Cardiac muscle cell (in vitro differentiated cells and primary cell): ENCODE measurements around the gene AVPR2. TPM values are rescaled to one million over a fixed set of nuclear protein-coding genes. Genes with fewer than 3 reads are reported as not detected.

Experiments
- DNase-seq, 2 donors: peaks; one replicate each; pipeline versions ENCODE4 v3.0.0 to v3.0.0-alpha.2; 2010 to 2017; ENCODE audit warnings: low read depth in 1 of 2, low spot score in 1 of 2
- H3K27ac ChIP-seq: fragments of 200-600 bp; sonication (generic); 2 replicates; pipeline ENCODE4 v1.5.1; 2016
- H3K27me3 ChIP-seq: fragments of 200-600 bp; sonication (generic); 2 replicates; pipeline ENCODE4 v1.6.0; 2016; ENCODE audit warnings: control low read depth
- H3K36me3 ChIP-seq: fragments of 200-600 bp; sonication (generic); 2 replicates; pipeline ENCODE4 v1.5.1; 2016; ENCODE audit warnings: control low read depth
- H3K4me1 ChIP-seq: fragments of 200-600 bp; sonication (generic); 2 replicates; pipeline ENCODE4 v1.8.1; 2017; ENCODE audit warnings: low read depth, mild to moderate bottlenecking, mixed run types
- H3K4me3 ChIP-seq: fragments of 200-600 bp; sonication (generic); 2 replicates; pipeline ENCODE4 v1.5.1; 2016; ENCODE audit warnings: mild to moderate bottlenecking
- H3K9me3 ChIP-seq: fragments of 200-600 bp; sonication (generic); 2 replicates; pipeline ENCODE4 v1.5.1; 2017; ENCODE audit warnings: low read depth, mild to moderate bottlenecking, control low read depth
- polyA plus RNA-seq: library from polyadenylated mRNA; unstranded; fragments of >200 nt; fragmentation: Nextera tagmentation; extraction: Ambion mirVana; gene quantifications from 2 replicates; pipeline ENCODE4 v1.2.1, GENCODE V29; 2016
- total RNA-seq: library from RNA; depleted of rRNA; stranded (reverse); fragments of >200 nt; gene quantifications from 2 replicates; pipeline ENCODE4 v1.2.3, GENCODE V29; 2016
- TF ChIP-seq, protein P1 (sequence below): IDR thresholded peaks from 2 replicates; pipeline ENCODE4 v1.5.1; 2012; ENCODE audit warnings: low read depth, mild to moderate bottlenecking, low read length

AVPR2 gene
- total and polyA plus RNA-seq, 2 experiments from 2014 or later, result 0.11 TPM; not detected in 1

DNA sequence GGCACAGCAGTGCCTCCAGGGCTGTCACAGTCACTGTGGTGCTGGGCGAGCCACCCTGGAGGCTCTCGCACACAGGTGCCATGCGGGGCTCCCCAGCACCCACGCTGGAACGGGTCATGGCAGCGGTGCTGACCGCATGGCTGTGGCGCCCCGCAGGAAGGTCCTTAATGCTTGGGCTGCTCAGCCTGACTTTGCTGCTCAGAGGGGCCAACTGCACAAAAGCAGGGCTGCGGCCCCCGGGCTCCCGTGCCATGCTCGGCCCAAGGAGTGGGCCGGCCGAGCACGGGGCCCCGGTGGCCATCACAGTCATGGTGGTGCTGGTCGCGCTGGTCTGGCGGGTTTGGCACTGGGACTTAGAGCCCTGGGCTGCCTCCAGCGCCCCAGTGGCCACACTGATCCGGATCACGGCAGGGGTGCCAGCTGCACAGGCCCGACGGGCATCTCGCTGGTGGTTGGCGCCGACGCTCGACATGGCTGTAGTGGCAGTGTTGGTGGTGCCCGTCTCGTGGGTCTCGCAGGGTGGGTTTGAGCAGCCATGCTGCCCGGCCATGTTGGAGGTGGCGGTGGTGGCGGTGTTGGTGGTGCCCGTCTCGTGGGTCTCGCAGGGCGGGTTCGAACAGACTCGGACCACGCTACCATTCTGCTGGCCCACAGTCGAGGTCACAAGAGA is 50.2 kb downstream of the AVPR2 start:
- no peak for DNase-seq
- Histone ChIP-seq H3K27me3 (no peaks in the 10 kb centered on the region), H3K36me3 (peaks cover 3% of the 10 kb centered on the region), H3K4me3 (no peak overlapping the region), H3K9me3 (no peaks in the 10 kb centered on the region), H3K27ac (no peak overlapping the region), H3K4me1 (no peaks in the 10 kb centered on the region)
- TF ChIP-seq, protein P1, sequence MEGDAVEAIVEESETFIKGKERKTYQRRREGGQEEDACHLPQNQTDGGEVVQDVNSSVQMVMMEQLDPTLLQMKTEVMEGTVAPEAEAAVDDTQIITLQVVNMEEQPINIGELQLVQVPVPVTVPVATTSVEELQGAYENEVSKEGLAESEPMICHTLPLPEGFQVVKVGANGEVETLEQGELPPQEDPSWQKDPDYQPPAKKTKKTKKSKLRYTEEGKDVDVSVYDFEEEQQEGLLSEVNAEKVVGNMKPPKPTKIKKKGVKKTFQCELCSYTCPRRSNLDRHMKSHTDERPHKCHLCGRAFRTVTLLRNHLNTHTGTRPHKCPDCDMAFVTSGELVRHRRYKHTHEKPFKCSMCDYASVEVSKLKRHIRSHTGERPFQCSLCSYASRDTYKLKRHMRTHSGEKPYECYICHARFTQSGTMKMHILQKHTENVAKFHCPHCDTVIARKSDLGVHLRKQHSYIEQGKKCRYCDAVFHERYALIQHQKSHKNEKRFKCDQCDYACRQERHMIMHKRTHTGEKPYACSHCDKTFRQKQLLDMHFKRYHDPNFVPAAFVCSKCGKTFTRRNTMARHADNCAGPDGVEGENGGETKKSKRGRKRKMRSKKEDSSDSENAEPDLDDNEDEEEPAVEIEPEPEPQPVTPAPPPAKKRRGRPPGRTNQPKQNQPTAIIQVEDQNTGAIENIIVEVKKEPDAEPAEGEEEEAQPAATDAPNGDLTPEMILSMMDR, result no peak

DNA sequence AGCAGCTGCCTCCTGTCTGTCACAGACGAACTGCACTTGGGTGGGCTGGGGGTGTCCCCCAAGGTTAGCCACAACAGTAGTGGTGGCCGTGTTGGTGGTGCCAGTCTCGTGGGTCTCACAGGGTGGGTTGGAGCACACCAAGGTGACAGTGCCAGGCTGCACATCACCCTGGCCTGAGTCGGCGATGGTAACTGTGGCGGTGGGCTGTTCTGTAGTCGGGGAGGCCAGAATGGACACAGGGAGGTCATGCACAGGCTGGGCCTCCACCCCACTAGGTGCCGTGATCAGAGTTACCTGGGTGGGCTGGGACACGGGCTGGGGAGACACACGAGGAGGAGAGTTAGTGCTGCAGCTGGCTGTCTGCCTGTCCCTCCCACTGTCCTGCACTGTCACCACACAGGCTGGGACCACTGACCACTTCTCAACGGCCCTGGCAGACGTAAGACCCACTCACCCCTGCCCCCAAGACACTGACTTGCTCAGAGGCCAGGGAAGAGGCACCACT is 50.8 kb downstream of the AVPR2 start:
- Histone ChIP-seq H3K36me3 (peaks cover under 1% of the 10 kb centered on the region), H3K9me3 (no peaks in the 10 kb centered on the region), H3K27me3 (no peaks in the 10 kb centered on the region), H3K4me3 (no peak overlapping the region), H3K27ac (no peak overlapping the region), H3K4me1 (no peaks in the 10 kb centered on the region)
- DNase-seq, result no peak
- TF ChIP-seq, protein P1, result no peak

- H3K27me3 ChIP-seq, result no peaks in the 10 kb centered on the region
- no peak overlapping the region for H3K27ac ChIP-seq
These were observed 51.8 kb downstream of the AVPR2 start for GRCh38 chrX:153956044-153956907.

More at GRCh38 chrX:153956044-153956907, 51.8 kb downstream of the AVPR2 start:
- Histone ChIP-seq H3K4me3 (no peak overlapping the region), H3K36me3 (no peaks in the 10 kb centered on the region), H3K9me3 (no peaks in the 10 kb centered on the region), H3K4me1 (no peaks in the 10 kb centered on the region)
- TF ChIP-seq, protein P1, result no peak
- DNase-seq, result no peak

Other genes starting within 250 kb of the AVPR2 start
- 19.4 and 23.5 TPM in 2 replicates for gene PNCK, start 230.9 kb upstream of the AVPR2 start, total RNA-seq
- gene PNCK, start 230.9 kb upstream of the AVPR2 start, polyA plus RNA-seq, result 14.5 and 25.5 TPM in 2 replicates
- gene SLC6A8, start 216.7 kb upstream of the AVPR2 start, total RNA-seq, result 23.7 and 29.0 TPM in 2 replicates
- gene SLC6A8, start 216.7 kb upstream of the AVPR2 start, polyA plus RNA-seq, result 35.8 and 37.3 TPM in 2 replicates
- gene BCAP31, start 180.3 kb upstream of the AVPR2 start, total RNA-seq, result 74.7 and 94.0 TPM in 2 replicates
- 189 and 269 TPM in 2 replicates for gene BCAP31, start 180.3 kb upstream of the AVPR2 start, polyA plus RNA-seq
- gene ABCD1, start 179.8 kb upstream of the AVPR2 start, total RNA-seq, result 23.8 and 28.7 TPM in 2 replicates
- gene ABCD1, start 179.8 kb upstream of the AVPR2 start, polyA plus RNA-seq, result 14.6 and 15.3 TPM in 2 replicates
- 0.48 and 0.85 TPM in 2 replicates for gene PLXNB3, start 140.4 kb upstream of the AVPR2 start, total RNA-seq
- gene PLXNB3, start 140.4 kb upstream of the AVPR2 start, polyA plus RNA-seq, result 0.34 and 1.4 TPM in 2 replicates
- not detected in 2 replicates for gene SRPK3, start 123.6 kb upstream of the AVPR2 start, total RNA-seq
- 0.57 and 0.71 TPM in 2 replicates for gene SRPK3, start 123.6 kb upstream of the AVPR2 start, polyA plus RNA-seq
- gene IDH3G, start 110.3 kb upstream of the AVPR2 start, total RNA-seq, result 107 and 110 TPM in 2 replicates
- 99.8 and 146 TPM in 2 replicates for gene IDH3G, start 110.3 kb upstream of the AVPR2 start, polyA plus RNA-seq
- 124 and 242 TPM in 2 replicates for gene SSR4, start 110.0 kb upstream of the AVPR2 start, total RNA-seq
- gene SSR4, start 110.0 kb upstream of the AVPR2 start, polyA plus RNA-seq, result 275 and 374 TPM in 2 replicates
- 5.4 and 5.8 TPM in 2 replicates for gene PDZD4, start 74.1 kb upstream of the AVPR2 start, total RNA-seq
- gene PDZD4, start 74.1 kb upstream of the AVPR2 start, polyA plus RNA-seq, result 0.50 and 1.7 TPM in 2 replicates
- gene L1CAM, start 18.5 kb upstream of the AVPR2 start, total RNA-seq, result 0.86 and 1.1 TPM in 2 replicates
- 1.4 and 1.5 TPM in 2 replicates for gene L1CAM, start 18.5 kb upstream of the AVPR2 start, polyA plus RNA-seq
- gene ARHGAP4, start 21.6 kb downstream of the AVPR2 start, total RNA-seq, result 20.5 and 47.4 TPM in 2 replicates
- 16.5 and 30.1 TPM in 2 replicates for gene ARHGAP4, start 21.6 kb downstream of the AVPR2 start, polyA plus RNA-seq
- 90.1 and 127 TPM in 2 replicates for gene NAA10, start 30.4 kb downstream of the AVPR2 start, total RNA-seq
- 163 and 186 TPM in 2 replicates for gene NAA10, start 30.4 kb downstream of the AVPR2 start, polyA plus RNA-seq
- gene RENBP, start 40.0 kb downstream of the AVPR2 start, total RNA-seq, result 5.7 and 12.4 TPM in 2 replicates
- gene RENBP, start 40.0 kb downstream of the AVPR2 start, polyA plus RNA-seq, result 7.4 and 8.7 TPM in 2 replicates
- 72.7 and 85.6 TPM in 2 replicates for gene HCFC1, start 67.1 kb downstream of the AVPR2 start, total RNA-seq
- gene HCFC1, start 67.1 kb downstream of the AVPR2 start, polyA plus RNA-seq, result 21.5 and 30.1 TPM in 2 replicates
- gene TMEM187, start 68.1 kb downstream of the AVPR2 start, total RNA-seq, result 12.9 and 13.4 TPM in 2 replicates
- 12.9 and 14.6 TPM in 2 replicates for gene TMEM187, start 68.1 kb downstream of the AVPR2 start, polyA plus RNA-seq
- gene IRAK1, start 115.2 kb downstream of the AVPR2 start, total RNA-seq, result 22.7 and 27.3 TPM in 2 replicates
- 31.1 and 31.7 TPM in 2 replicates for gene IRAK1, start 115.2 kb downstream of the AVPR2 start, polyA plus RNA-seq
- gene MECP2, start 193.0 kb downstream of the AVPR2 start, total RNA-seq, result 57.2 and 64.5 TPM in 2 replicates
- 15.6 and 17.9 TPM in 2 replicates for gene MECP2, start 193.0 kb downstream of the AVPR2 start, polyA plus RNA-seq
- gene OPN1LW, start 239.6 kb downstream of the AVPR2 start, total RNA-seq, result not detected in 2 replicates
- gene OPN1LW, start 239.6 kb downstream of the AVPR2 start, polyA plus RNA-seq, result not detected in 2 replicates